ENCODE data around the gene LCTL.

The LCTL gene

DNA sequence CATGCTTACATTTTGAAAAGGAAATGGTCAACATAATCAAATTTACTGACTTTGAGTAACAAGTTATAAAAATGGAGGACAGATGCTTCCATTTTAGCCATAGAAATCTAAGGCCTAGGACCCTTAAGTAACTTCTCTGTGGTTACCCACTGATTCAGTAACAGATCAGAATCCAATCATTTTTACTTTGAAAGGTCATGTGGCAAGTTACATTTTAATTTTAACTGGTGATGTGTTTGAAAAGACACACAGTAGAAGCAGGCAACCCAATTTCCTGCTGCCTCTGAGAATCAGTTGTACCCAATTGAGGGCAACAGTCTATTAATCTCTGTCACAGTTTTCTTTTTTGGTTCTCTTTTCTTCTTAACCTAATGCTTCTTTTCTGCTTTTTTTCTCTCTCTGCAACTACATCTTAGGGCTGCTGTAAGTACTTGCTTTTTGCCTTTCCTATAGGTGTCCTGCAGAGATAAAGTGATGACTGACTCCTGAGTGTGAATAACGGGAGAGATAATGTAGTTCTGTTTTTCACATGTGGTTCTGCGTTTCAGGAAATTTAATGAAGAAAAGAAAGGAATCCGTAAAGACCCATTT is 57.4 kb downstream of the LCTL start:
- peaks cover 9% of the 10 kb centered on the region; the same call in 1 of the 2 replicates for H4K20me1 ChIP-seq (ENCODE audit: control insufficient read depth, insufficient read depth, low read depth, low read length)
- 0 out of 2 replicates have a peak overlapping the region, but pooled peaks have one; percentile 11 for H3K27ac ChIP-seq (ENCODE audit: low read depth, low read length)
- no peaks in the 10 kb centered on the region for H3K9me2 ChIP-seq (replicated peaks; ENCODE audit: control insufficient read depth, low read length)
- peaks cover 13% of the 10 kb centered on the region for H3F3A ChIP-seq (ENCODE audit: control insufficient read depth, insufficient read depth)
- TF ChIP-seq EZH2phosphoT487 (IDR thresholded peaks at IDR 0.05; ENCODE audit: borderline replicate concordance, low read length) (no peak), CTCF (IDR thresholded peaks at IDR 0.05; ENCODE audit: low read depth, low read length, poor library complexity, severe bottlenecking) (no peak)
- no peaks in the 10 kb centered on the region for H3K27me3 ChIP-seq (ENCODE audit: control insufficient read depth, low read length)
- H3K4me2 ChIP-seq (ENCODE audit: low read length): peak overlapping the region; percentile 38; the same call in 1 of the 2 replicates
- H3K79me2 ChIP-seq (ENCODE audit: control insufficient read depth, low read length): peaks cover 65% of the 10 kb centered on the region
- H3K9me3 ChIP-seq (ENCODE audit: control insufficient read depth, insufficient read depth, low read length): no peaks in the 10 kb centered on the region
- H3K36me3 ChIP-seq (ENCODE audit: control insufficient read depth, low read length): peaks cover 52% of the 10 kb centered on the region
- peaks cover 23% of the 10 kb centered on the region for H3K4me1 ChIP-seq (ENCODE audit: control insufficient read depth, low read length)
- no peak overlapping the region for H3K4me3 ChIP-seq (ENCODE audit: low read length)

GRCh38 chr15:66505818-66506217 is 60.0 kb downstream of the LCTL start:
- H3K27ac ChIP-seq (ENCODE audit: low read depth, low read length): peak overlapping the region; percentile 90
- TF ChIP-seq EZH2phosphoT487 (IDR thresholded peaks at IDR 0.05; ENCODE audit: borderline replicate concordance, low read length) (no peak), CTCF (IDR thresholded peaks at IDR 0.05; ENCODE audit: low read depth, low read length, poor library complexity, severe bottlenecking) (no peak)
- peaks cover 91% of the 10 kb centered on the region for H3K79me2 ChIP-seq (ENCODE audit: control insufficient read depth, low read length)
- H3K27me3 ChIP-seq (ENCODE audit: control insufficient read depth, low read length): no peaks in the 10 kb centered on the region
- peaks cover 48% of the 10 kb centered on the region for H3K4me1 ChIP-seq (ENCODE audit: control insufficient read depth, low read length)
- no peaks in the 10 kb centered on the region for H3K9me2 ChIP-seq (replicated peaks; ENCODE audit: control insufficient read depth, low read length)
- H4K20me1 ChIP-seq (ENCODE audit: control insufficient read depth, insufficient read depth, low read depth, low read length): peaks cover 19% of the 10 kb centered on the region; the same call in 1 of the 2 replicates
- H3K9me3 ChIP-seq (ENCODE audit: control insufficient read depth, insufficient read depth, low read length): no peaks in the 10 kb centered on the region
- peaks cover 39% of the 10 kb centered on the region for H3F3A ChIP-seq (ENCODE audit: control insufficient read depth, insufficient read depth)
- peak overlapping the region; percentile 78 for H3K4me2 ChIP-seq (ENCODE audit: low read length)
- peaks cover 71% of the 10 kb centered on the region for H3K36me3 ChIP-seq (ENCODE audit: control insufficient read depth, low read length)
- H3K4me3 ChIP-seq (ENCODE audit: low read length): peak overlapping the region; percentile 98

GRCh38 chr15:66505430-66505811 is 60.4 kb downstream of the LCTL start:
- peaks cover 87% of the 10 kb centered on the region for H3K79me2 ChIP-seq (ENCODE audit: control insufficient read depth, low read length)
- H3K36me3 ChIP-seq (ENCODE audit: control insufficient read depth, low read length): peaks cover 71% of the 10 kb centered on the region

More at GRCh38 chr15:66505430-66505811, 60.4 kb downstream of the LCTL start:
- H3K27me3 ChIP-seq (ENCODE audit: control insufficient read depth, low read length): no peaks in the 10 kb centered on the region
- peak overlapping the region; percentile 78 for H3K4me2 ChIP-seq (ENCODE audit: low read length)
- H3K4me1 ChIP-seq (ENCODE audit: control insufficient read depth, low read length): peaks cover 52% of the 10 kb centered on the region
- no peaks in the 10 kb centered on the region for H3K9me2 ChIP-seq (replicated peaks; ENCODE audit: control insufficient read depth, low read length)
- peak overlapping the region; percentile 90 for H3K27ac ChIP-seq (ENCODE audit: low read depth, low read length)
- H3K9me3 ChIP-seq (ENCODE audit: control insufficient read depth, insufficient read depth, low read length): no peaks in the 10 kb centered on the region
- no peak for TF ChIP-seq EZH2phosphoT487 (IDR thresholded peaks at IDR 0.05; ENCODE audit: borderline replicate concordance, low read length)
- no peak for TF ChIP-seq CTCF (IDR thresholded peaks at IDR 0.05; ENCODE audit: low read depth, low read length, poor library complexity, severe bottlenecking)
- H3F3A ChIP-seq (ENCODE audit: control insufficient read depth, insufficient read depth): peaks cover 43% of the 10 kb centered on the region
- H4K20me1 ChIP-seq (ENCODE audit: control insufficient read depth, insufficient read depth, low read depth, low read length): peaks cover 23% of the 10 kb centered on the region; the same call in 1 of the 2 replicates
- peak overlapping the region; percentile 98 for H3K4me3 ChIP-seq (ENCODE audit: low read length)

Measured in DOHH2 (cell line).